Duodenal mucosa (tissue), 2 donors: ENCODE data around the gene LAMB3.

Experiments used
- H3K27ac ChIP-seq: one replicate; pipeline ENCODE4 v1.7.0; 2013; ENCODE audit warnings: low read depth, low read length
- H3K27me3 ChIP-seq, 2 donors: one replicate each; pipeline ENCODE4 v1.7.0; 2013; ENCODE audit warnings: low read length in 2 of 2, control low read depth in 1 of 2; ENCODE audit not compliant: insufficient read depth in 2 of 2, control insufficient read depth in 1 of 2
- H3K36me3 ChIP-seq, 2 donors: one replicate each; pipeline ENCODE4 v1.7.0; 2013; ENCODE audit warnings: low read length in 2 of 2, control low read depth in 1 of 2; ENCODE audit not compliant: insufficient read depth in 2 of 2, control insufficient read depth in 1 of 2
- H3K4me1 ChIP-seq, 2 donors: one replicate each; pipeline ENCODE4 v1.7.0; 2013; ENCODE audit warnings: low read length in 2 of 2, control low read depth in 1 of 2; ENCODE audit not compliant: insufficient read depth in 2 of 2, control insufficient read depth in 1 of 2
- H3K4me3 ChIP-seq, 2 donors: one replicate each; pipeline ENCODE4 v1.7.0; 2013; ENCODE audit warnings: low read length in 2 of 2, low read depth in 1 of 2
- H3K9ac ChIP-seq, 2 donors: one replicate each; pipeline ENCODE4 v1.7.0; 2013; ENCODE audit warnings: low read length in 2 of 2, low read depth in 1 of 2
- H3K9me3 ChIP-seq, 2 donors: one replicate each; pipeline ENCODE4 v1.7.0; 2013; ENCODE audit warnings: low read length in 2 of 2, control low read depth in 1 of 2; ENCODE audit not compliant: control insufficient read depth in 1 of 2

Gene LAMB3

GRCh38 chr1:209685821-209686220 lies 33.6 kb upstream of the LAMB3 start:
- Histone ChIP-seq H3K4me3 (no peak overlapping the region), H3K9ac (no peak overlapping the region), H3K4me1 (peaks cover 0 to 3% of the 10 kb centered on the region in 2 donors), H3K27me3 (peaks cover 0 to 3% of the 10 kb centered on the region in 2 donors), H3K36me3 (no peaks in the 10 kb centered on the region), H3K27ac (no peak overlapping the region), H3K9me3 (no peaks in the 10 kb centered on the region)

- no peaks in the 10 kb centered on the region for H3K36me3 ChIP-seq
- H3K9me3 ChIP-seq, result no peaks in the 10 kb centered on the region
- no peak overlapping the region for H3K9ac ChIP-seq
- no peak overlapping the region for H3K27ac ChIP-seq
- H3K4me3 ChIP-seq, result no peak overlapping the region
- peaks cover 0 to 3% of the 10 kb centered on the region in 2 donors for H3K27me3 ChIP-seq
- peaks cover 10 to 27% of the 10 kb centered on the region in 2 donors for H3K4me1 ChIP-seq
Measured at GRCh38 chr1:209678981-209679539, 26.8 kb upstream of the LAMB3 start.

- Histone ChIP-seq H3K9ac (peak overlapping the region; percentile 22 to 86), H3K4me1 (peaks cover 26 to 42% of the 10 kb centered on the region in 2 donors), H3K9me3 (no peaks in the 10 kb centered on the region), H3K4me3 (peak overlapping the region; percentile 75 to 81), H3K36me3 (no peaks in the 10 kb centered on the region), H3K27ac (no peak overlapping the region), H3K27me3 (no peaks in the 10 kb centered on the region)
Measured at GRCh38 chr1:209675565-209676154, 23.4 kb upstream of the LAMB3 start.

DNA sequence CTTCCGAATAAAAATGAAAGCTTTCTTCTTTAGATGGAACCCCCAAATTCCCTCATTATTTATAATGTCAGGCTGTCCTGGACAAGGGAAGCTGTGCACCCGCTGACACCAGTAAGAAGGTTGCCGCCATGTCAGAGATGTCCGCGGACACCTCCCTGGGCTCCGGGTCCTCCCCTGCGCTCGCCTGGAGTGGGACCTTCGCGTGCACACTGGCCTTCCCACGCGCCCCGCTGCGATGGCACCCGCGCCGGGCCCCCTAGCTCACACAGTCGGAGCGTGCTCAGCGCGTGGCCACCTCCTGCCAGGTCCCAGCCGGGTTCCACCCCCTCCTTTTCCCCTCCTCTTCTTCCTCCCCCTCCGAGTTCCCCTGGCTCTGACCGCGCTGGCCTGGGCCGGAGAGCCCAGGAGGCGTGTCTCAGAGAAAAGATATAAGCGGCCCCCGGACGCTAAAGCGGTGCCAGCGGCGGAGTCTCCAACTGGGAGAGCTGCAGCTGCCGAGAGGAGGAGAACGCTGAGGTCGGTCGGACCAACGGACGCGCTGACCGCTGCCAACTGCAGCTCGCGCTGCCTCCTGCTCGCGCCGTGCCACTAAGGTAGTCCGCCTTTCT lies 22.8 kb upstream of the LAMB3 start, which contains the start of gene G0S2:
TSS of gene G0S2 (plus strand) at position 456 of the 608 bp plus-strand sequence. CDS start 273 bp downstream, outside the sequence.
- peak within 1 kb of the TSS; percentile 75 to 81 for H3K4me3 ChIP-seq
- H3K27ac ChIP-seq, result no peak within 1 kb of the TSS
- H3K27me3 ChIP-seq, result no peaks in the 10 kb centered on the region
- no peaks in the 10 kb centered on the region for H3K36me3 ChIP-seq
- peak within 1 kb of the TSS; percentile 22 to 86 for H3K9ac ChIP-seq
- no peaks in the 10 kb centered on the region for H3K9me3 ChIP-seq
- peaks cover 32 to 48% of the 10 kb centered on the region in 2 donors for H3K4me1 ChIP-seq

DNA sequence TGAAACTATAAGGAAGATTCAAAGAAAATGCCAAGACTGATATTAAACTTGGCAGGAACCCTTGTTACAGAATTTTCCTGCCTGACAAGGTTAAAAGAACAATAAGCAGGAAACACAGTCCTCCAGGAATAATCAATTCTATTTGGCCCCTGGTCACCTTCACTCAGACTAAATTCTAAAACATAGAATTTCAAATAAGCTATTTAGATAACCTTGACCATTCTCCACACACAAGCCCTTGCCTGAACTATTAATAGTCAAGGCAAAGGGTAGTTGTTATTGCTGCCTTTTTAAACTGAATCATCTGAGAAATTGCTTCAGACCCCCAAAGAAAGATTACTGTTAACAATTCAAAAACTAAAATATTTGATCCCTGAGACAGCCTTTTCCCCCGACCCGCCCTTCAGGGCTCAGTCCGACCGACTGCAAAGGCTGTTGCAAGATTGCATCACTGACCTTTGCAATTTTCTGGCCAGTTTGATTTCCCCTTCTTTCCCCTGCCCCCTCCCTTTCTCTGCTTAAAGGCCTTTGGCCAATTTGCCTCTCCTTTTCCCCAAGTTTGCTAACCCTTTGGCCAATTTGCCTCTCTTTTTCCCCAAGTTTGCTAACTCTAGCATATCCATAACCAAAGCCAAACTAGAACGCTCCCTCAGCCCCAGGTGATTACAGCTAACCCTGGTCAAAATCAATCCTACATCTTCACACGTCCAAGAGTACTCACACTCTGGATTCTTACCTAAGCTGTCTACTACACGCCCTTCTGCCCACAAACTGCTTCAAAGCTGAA lies 21.6 kb upstream of the LAMB3 start:
- Histone ChIP-seq H3K27ac (no peak overlapping the region), H3K4me3 (peak overlapping the region in 1 of 2 donors; percentile 75), H3K9ac (no peak overlapping the region)

GRCh38 chr1:209672705-209673630 lies 20.7 kb upstream of the LAMB3 start:
- Histone ChIP-seq H3K4me1 (peaks cover 32 to 50% of the 10 kb centered on the region in 2 donors), H3K36me3 (no peaks in the 10 kb centered on the region), H3K27ac (no peak overlapping the region), H3K27me3 (no peaks in the 10 kb centered on the region), H3K9ac (no peak overlapping the region), H3K9me3 (no peaks in the 10 kb centered on the region), H3K4me3 (no peak overlapping the region)

More for the DNA sequence above, 21.6 kb upstream of the LAMB3 start:
- H3K27me3 ChIP-seq, result no peaks in the 10 kb centered on the region
- H3K36me3 ChIP-seq, result no peaks in the 10 kb centered on the region
- no peaks in the 10 kb centered on the region for H3K9me3 ChIP-seq
- H3K4me1 ChIP-seq, result peaks cover 32 to 50% of the 10 kb centered on the region in 2 donors

- Histone ChIP-seq H3K4me1 (peaks cover 32 to 36% of the 10 kb centered on the region in 2 donors), H3K9me3 (no peaks in the 10 kb centered on the region), H3K4me3 (no peak overlapping the region), H3K36me3 (no peaks in the 10 kb centered on the region), H3K9ac (no peak overlapping the region), H3K27me3 (no peaks in the 10 kb centered on the region), H3K27ac (no peak overlapping the region)
Measured at GRCh38 chr1:209670441-209671082, 18.3 kb upstream of the LAMB3 start.

GRCh38 chr1:209667708-209668107 lies 15.5 kb upstream of the LAMB3 start:
- peaks cover 15 to 16% of the 10 kb centered on the region in 2 donors for H3K4me1 ChIP-seq
- H3K27me3 ChIP-seq, result no peaks in the 10 kb centered on the region
- no peak overlapping the region for H3K9ac ChIP-seq
- no peaks in the 10 kb centered on the region for H3K36me3 ChIP-seq
- no peaks in the 10 kb centered on the region for H3K9me3 ChIP-seq
- H3K4me3 ChIP-seq, result no peak overlapping the region
- H3K27ac ChIP-seq, result no peak overlapping the region

- peaks cover 21 to 22% of the 10 kb centered on the region in 2 donors for H3K4me1 ChIP-seq
- H3K9ac ChIP-seq, result no peak overlapping the region
- H3K36me3 ChIP-seq, result no peaks in the 10 kb centered on the region
- H3K27me3 ChIP-seq, result no peaks in the 10 kb centered on the region
- H3K9me3 ChIP-seq, result no peaks in the 10 kb centered on the region
- no peak overlapping the region for H3K27ac ChIP-seq
- no peak overlapping the region for H3K4me3 ChIP-seq
Measured at GRCh38 chr1:209667103-209667502, 14.9 kb upstream of the LAMB3 start.
